HuH-7 (cell line): Measurements from ENCODE around the gene IRF4.

Source experiments
- DNase-seq: peaks from one replicate; pipeline ENCODE4 v3.0.0; 2011; ENCODE audit warnings: low spot score

Gene IRF4

GRCh38 chr6:381742-382461 is 9.7 kb upstream of the IRF4 start:
- no peak for DNase-seq

DNA sequence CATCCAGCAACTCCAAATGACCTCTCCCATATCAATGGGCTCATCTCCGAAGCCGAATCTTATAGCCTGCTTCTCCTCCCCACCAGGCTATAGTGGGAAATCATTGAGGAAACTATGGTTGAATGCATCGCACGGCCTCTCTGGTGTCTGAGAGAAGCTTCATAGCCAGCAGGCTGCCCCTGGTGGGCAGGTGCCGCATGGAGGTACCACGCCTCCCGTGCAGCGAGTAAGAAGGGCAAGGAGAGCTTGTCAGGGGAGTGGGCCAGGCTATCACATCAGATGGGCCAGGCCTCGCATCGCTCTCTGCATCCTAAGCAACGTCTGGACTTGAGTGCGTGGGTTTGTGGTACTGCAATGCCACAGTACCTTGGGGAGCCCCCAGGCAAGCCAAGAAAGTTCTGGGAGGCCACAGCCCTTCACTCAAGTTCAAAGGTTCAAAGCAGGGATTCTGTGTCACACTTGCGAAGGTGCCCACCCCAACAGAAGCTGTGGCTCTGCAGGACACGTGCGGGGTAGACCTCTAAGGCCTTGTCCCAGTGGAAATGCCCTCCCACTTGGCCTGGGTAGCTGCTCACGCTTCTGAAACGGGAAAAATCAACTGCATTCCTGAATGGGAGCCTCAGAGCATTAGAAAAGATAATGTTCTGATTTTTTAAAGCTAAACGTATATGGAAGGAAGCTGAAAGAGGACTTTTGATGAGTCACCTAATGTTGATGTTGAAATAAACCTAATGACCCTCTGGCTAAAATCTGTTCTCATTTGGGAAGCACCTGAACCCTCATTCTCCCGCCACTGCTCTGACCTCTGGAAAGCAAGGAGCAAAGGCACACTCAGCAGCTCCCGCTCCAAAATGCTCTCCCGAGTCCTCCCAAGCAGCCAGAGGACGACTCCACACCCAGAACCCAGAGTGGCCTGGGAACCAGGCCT is 8.4 kb upstream of the IRF4 start:
- DNase-seq = no peak

DNA sequence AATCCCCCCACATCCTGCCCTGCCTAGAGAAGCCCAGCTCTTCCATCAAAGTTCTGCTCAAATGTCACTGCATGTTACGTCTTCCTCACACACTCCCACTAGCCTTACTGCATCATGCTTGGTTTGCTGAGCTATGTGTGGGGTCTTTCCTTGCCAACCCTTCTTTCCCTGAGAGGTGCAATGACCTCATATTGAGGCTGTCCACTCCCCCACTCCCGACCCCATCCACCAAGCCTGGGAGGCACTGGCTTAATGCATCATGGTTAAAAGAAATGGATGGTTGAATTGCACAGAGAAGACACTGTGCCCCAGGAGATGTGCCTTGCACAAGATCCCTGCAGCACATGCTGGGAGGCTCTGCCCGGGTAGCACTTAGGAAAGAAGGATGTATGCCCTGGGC is 7.7 kb upstream of the IRF4 start:
- DNase-seq = no peak

- DNase-seq = no peak
Measured at GRCh38 chr6:384898-385297, 6.7 kb upstream of the IRF4 start.

GRCh38 chr6:385614-386013 is 5.9 kb upstream of the IRF4 start:
- no peak for DNase-seq

DNA sequence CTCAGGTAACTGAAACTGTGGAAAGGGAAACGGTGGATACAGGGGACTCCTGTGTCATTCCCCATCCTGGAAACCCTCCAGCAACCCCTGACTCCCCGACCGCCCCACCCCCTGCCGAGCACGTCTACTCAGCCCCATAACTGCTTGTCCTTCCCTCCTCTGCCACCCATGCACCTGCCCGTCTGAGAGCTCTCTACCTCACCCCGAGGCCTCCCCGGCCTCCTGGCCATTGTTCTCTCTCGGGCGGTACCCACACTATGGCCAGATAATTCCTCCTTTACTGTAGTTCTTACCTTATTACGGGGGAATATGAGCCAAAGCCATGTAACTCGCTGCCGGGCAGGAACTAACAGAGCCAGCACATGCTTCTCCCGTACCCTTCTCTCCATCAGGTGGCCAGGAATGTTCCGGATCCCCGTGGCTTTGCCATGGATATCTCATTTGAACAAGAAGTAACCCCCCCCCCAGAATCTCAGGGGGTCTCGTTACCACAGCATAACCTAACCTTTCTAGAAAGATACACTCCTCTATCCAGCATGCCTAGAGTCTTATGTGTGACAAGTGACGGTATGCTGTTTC is 4.8 kb upstream of the IRF4 start:
- no peak for DNase-seq

DNA sequence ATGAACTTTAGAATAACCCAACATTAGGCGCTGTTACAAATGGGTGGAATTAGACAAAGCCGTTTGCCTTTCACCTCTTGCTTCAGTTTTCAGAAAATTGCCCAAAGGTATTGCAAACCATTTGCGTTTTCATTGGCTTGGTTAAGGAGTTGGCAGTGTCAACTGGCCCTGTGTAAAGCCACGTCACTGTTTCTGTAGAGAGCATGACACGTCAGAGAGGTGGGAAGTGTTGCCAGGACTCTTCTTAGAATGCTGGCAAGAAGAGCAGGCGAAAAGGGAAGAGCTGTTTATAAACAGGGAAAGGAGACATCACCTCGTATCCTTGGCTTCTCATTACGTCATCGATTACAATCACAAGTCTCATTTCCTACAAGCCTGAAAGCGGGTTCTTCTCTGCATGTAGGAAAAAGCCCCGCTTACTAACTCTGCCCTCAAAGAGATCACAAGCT is 4.2 kb upstream of the IRF4 start:
- no peak for DNase-seq

- DNase-seq = no peak
Measured at GRCh38 chr6:388202-388903, 3.2 kb upstream of the IRF4 start.

DNA sequence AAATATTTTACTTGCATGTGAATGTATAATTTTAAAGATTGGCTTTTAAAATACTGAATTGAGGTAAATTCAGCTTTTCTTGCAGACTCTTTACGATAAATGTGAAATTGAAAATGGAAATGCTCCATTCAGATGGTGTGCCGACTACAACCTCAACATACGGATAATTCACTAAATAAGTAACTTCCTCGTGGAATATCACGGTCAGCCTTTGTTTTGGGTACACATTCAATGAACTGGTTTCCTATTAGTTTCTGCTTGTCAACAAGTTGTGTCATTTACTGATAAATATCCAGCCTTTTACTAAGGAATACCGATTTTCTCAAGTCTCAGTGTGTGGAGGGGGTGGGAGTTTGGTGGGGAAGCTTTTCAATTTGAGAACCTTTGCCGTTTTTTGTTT is 2.4 kb upstream of the IRF4 start:
- DNase-seq = no peak

GRCh38 chr6:389622-390021 is 1.9 kb upstream of the IRF4 start:
- DNase-seq = no peak

- no peak for DNase-seq
Measured at GRCh38 chr6:390914-391558, 516 bp upstream of the IRF4 start.

DNA sequence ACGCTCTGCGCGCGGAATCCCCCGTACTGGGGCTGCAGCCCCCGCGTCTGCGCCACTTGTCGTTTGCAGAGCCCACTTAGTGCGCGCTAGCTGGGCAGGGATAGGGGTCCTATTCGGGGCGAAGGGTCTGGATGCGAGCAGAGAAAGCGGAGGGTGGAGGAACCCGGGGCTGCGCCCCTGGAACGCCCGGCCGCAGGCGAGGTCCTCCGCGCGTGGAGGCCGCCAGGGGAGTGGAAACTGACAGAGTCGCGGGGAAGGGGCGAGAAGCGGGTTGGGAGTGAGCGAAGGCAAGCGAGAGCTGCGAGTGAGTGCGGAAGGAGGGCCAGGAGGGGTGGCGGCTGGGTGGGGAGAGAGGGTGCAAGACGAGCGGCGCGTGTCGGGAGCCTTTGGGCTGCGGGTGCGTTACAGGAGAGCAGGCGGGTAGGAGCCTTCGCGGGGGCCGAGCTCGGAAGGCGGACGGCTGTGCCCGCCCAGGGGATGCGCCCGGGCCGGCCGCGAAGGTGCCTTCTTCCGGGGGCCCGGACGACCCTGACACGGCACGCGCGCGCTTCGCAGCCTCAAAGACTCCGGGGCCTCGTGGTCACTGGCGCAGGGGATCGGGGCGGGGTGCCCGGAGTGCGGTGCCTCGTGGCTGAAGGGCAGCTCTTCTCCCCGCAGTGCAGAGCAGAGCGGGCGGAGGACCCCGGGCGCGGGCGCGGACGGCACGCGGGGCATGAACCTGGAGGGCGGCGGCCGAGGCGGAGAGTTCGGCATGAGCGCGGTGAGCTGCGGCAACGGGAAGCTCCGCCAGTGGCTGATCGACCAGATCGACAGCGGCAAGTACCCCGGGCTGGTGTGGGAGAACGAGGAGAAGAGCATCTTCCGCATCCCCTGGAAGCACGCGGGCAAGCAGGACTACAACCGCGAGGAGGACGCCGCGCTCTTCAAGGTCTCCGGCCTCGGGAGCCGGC is 1.2 kb downstream of the IRF4 start:
- no peak for DNase-seq

DNA sequence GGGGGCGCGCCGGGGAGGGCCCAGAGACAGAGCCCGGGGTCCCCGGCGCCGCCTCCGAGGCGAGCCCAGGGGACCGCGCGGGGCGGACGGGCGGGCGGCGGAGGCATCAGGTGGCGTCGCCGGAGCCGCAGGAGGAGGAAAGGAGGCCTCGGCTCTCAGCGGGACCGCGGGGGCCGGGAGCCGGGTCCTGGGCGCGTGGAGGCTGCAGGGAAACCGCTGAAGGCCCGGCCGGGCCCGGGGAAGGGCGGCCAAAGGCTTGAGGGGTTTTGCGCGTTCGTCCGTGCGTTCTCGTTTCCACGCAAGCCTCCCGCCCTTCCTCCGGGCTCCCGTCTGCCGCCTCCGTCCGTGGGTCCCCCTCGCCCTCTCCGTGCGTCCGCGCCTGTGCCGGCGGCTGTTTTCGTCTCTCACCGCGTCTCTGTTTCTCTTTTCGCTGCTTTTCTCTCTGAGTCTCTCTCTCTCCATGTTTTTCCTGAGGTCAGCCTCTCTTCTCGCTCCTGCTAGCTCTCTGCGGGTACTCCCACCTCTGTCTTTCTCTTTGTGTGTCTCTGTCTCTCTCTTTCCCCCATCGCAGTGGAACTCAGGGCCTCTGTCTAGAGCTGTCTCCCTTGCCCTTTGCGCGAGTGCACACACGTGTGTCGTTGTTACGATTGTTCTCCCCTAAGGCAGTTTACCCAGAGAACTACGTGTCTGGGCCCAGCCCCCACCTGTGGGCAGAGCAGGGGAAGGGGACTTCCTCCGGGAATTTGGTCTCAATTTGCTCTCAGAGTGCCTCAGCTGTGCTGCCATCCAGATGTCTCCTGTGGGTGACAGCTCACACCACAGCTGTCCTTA is 2.1 kb downstream of the IRF4 start:
- DNase-seq = no peak

DNA sequence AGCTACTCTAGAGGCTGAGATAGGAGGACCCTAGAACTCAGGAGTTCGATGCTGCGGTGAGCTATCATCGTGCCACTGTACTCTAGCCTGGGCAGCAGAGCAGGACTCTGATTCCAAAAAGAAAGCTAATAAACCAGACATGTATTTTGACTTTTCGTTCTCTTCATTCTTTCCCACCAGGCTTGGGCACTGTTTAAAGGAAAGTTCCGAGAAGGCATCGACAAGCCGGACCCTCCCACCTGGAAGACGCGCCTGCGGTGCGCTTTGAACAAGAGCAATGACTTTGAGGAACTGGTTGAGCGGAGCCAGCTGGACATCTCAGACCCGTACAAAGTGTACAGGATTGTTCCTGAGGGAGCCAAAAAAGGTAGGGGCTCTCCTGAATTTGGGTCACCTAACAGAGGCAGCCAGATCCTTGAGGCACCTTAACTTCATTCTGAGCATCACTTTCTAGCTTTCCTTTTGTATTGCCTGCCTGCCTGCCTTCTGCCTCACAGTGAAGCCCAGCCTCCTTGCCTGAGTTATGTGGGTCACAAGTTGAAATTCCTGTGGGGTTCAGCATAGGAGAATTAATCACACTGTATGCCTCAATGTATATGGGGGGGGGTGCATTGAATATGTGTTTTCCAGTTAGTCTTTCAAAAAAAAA is 3.2 kb downstream of the IRF4 start:
- DNase-seq = no peak

DNA sequence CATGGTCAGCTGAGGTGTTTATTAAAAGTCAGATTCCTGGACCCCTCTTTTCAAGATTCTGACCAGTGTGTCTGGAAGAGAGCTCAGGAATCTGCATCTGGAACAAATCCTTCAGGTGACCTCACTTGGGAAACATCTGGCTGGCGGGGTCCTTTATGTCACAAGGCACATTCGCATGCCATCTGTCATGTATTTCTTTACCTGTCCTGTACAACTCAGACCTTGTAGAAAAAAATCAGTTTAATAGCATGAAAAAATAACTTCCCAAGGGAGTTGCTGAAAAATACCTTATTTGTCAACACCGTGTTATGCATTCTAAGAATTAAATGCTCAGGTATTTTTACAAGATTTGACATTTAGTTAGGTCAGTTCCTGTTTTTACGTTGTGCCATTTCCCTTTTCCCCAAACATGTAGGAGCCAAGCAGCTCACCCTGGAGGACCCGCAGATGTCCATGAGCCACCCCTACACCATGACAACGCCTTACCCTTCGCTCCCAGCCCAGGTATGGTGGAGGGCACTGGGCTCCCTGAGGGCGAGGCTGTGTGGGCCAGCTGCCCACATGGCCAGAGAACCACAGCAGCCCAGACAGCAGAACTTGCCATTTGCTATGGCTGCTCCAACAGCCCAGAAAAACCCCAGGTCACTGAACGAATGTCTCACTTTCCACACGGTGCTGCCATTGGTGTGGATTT is 4.0 kb downstream of the IRF4 start:
- no peak for DNase-seq

DNA sequence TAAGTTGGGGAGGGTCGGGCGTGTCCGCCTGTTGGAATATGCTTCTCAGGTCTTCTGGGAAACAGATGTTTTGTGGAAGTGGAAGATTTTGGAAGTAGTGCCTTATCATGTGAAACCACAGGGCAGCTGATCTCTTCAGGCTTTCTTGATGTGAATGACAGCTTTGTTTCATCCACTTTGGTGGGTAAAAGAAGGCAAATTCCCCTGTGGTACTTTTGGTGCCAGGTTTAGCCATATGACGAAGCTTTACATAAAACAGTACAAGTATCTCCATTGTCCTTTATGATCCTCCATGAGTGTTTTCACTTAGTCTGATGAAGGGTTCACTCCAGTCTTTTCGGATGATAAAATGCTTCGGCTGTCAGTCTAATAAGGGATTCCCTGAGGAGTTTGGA is 4.6 kb downstream of the IRF4 start:
- no peak for DNase-seq

DNA sequence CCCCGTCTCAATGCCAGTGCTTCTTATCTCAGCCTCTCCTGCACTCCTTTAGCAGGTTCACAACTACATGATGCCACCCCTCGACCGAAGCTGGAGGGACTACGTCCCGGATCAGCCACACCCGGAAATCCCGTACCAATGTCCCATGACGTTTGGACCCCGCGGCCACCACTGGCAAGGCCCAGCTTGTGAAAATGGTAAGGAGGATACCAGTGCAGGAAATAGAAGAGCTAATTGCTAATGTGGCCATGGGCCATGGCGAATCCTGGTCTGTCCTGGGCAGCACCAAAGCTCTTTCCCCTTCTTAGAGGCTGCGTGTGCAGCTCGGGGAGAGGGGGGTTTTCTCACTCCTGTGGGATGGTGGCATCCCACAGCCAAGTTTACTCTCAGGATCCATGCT is 5.5 kb downstream of the IRF4 start:
- DNase-seq = no peak

DNA sequence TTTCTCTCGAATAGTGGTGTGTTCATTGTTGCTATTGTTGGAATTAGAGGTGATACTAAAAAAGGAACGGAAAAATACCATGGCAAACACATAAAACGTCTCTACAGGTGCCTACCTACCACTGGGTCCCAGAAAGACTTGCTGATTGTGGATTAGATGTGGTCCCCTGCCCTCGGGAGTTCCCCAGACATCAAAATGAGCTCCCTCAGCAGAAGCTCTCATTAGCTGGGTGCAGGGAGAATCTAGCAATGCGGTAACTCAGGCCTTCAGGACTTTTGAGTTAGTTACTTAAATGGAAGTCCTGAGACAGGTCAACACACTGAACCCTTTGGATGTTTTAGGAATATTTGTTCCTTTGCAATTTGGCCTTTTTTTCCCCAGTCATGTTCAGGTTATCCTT is 6.1 kb downstream of the IRF4 start:
- no peak for DNase-seq

DNA sequence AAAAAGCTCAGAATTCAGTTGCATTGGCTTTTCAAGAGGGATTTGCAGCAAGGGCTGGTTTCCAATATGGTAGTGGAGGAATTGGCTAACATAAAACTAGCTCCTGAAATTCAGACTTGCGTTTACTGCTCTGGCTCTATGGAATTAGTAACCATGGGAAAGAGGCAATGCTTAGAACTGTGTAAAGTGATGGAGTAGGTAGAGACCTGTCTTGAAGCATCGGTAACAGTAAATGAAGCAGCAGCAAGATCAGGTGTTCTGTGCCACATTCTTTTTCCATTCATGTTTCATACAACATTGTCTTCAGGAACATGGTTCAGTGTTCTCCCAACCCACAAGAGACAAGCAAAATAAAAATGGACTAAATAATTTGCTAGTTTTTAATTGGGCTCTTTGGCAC is 6.5 kb downstream of the IRF4 start:
- no peak for DNase-seq
